ENCODE results near the gene CFAP299.

Gene CFAP299

DNA sequence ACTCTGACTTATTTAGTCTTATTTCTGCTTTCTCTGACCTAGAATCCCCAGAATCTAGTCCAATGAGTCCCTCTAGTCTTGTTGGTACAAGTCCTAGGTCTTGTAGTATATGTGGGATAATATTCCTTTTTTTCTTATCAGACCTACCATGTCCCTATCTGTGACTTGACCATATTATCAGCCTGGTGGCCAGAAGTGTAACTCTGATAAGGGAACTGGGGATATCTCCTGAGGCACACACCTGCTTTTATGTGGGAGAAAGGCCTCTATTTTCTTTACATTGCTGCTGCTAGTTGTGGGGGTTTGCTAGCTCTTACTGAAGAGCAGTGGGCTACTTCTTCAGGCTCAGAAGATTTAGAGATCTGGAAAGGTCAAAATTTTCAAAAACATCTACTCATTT lies 38.6 kb downstream of the CFAP299 start:
- no peaks in the 10 kb centered on the region for H3K4me1 ChIP-seq (ENCODE audit: low read length)
- TF ChIP-seq CTCF (IDR thresholded peaks at IDR 0.05; ENCODE audit: low read depth, low read length) (no peak), EZH2phosphoT487 (IDR thresholded peaks at IDR 0.05; ENCODE audit: low read depth) (no peak)
- no peaks in the 10 kb centered on the region for H3K36me3 ChIP-seq (replicated peaks; ENCODE audit: low read depth, low read length)
- H2AFZ ChIP-seq (ENCODE audit: low read depth, low read length): no peak overlapping the region
- no peaks in the 10 kb centered on the region for H3K27me3 ChIP-seq (ENCODE audit: low read depth, low read length)
- no peak overlapping the region for H3K4me2 ChIP-seq (ENCODE audit: low read length)
- H4K20me1 ChIP-seq (ENCODE audit: insufficient read depth, low read length): no peaks in the 10 kb centered on the region
- H3K79me2 ChIP-seq (ENCODE audit: low read length): no peaks in the 10 kb centered on the region
- no peak overlapping the region for H3K27ac ChIP-seq (ENCODE audit: low read length)
- H3K4me3 ChIP-seq (ENCODE audit: low read length): no peak overlapping the region
- no peak overlapping the region for H3K9ac ChIP-seq (ENCODE audit: low read length)
- no peaks in the 10 kb centered on the region for H3K9me3 ChIP-seq (ENCODE audit: insufficient read depth, low read length)

- Histone ChIP-seq H3K36me3 (replicated peaks; ENCODE audit: low read depth, low read length) (no peaks in the 10 kb centered on the region), H3K27me3 (ENCODE audit: low read depth, low read length) (no peaks in the 10 kb centered on the region), H3K79me2 (ENCODE audit: low read length) (no peaks in the 10 kb centered on the region), H3K9ac (ENCODE audit: low read length) (no peak overlapping the region), H2AFZ (ENCODE audit: low read depth, low read length) (no peak overlapping the region), H3K4me3 (ENCODE audit: low read length) (no peak overlapping the region), H3K4me2 (ENCODE audit: low read length) (no peak overlapping the region), H3K4me1 (ENCODE audit: low read length) (peaks cover 10% of the 10 kb centered on the region), H3K27ac (ENCODE audit: low read length) (no peak overlapping the region), H3K9me3 (ENCODE audit: insufficient read depth, low read length) (peaks cover 10% of the 10 kb centered on the region), H4K20me1 (ENCODE audit: insufficient read depth, low read length) (no peaks in the 10 kb centered on the region)
- TF ChIP-seq EZH2phosphoT487 (IDR thresholded peaks at IDR 0.05; ENCODE audit: low read depth) (no peak), CTCF (IDR thresholded peaks at IDR 0.05; ENCODE audit: low read depth, low read length) (no peak)
Observed at GRCh38 chr4:80382090-80382832, 46.7 kb downstream of the CFAP299 start.

- Histone ChIP-seq H3K27ac (ENCODE audit: low read length) (no peak overlapping the region), H3K27me3 (ENCODE audit: low read depth, low read length) (no peaks in the 10 kb centered on the region), H3K4me2 (ENCODE audit: low read length) (no peak overlapping the region), H3K36me3 (replicated peaks; ENCODE audit: low read depth, low read length) (no peaks in the 10 kb centered on the region), H3K4me1 (ENCODE audit: low read length) (peaks cover 10% of the 10 kb centered on the region), H3K79me2 (ENCODE audit: low read length) (no peaks in the 10 kb centered on the region), H3K4me3 (ENCODE audit: low read length) (no peak overlapping the region), H2AFZ (ENCODE audit: low read depth, low read length) (no peak overlapping the region), H3K9ac (ENCODE audit: low read length) (no peak overlapping the region), H3K9me3 (ENCODE audit: insufficient read depth, low read length) (peaks cover 10% of the 10 kb centered on the region), H4K20me1 (ENCODE audit: insufficient read depth, low read length) (no peaks in the 10 kb centered on the region)
- TF ChIP-seq CTCF (IDR thresholded peaks at IDR 0.05; ENCODE audit: low read depth, low read length): no peak
- no peak for TF ChIP-seq EZH2phosphoT487 (IDR thresholded peaks at IDR 0.05; ENCODE audit: low read depth)
Observed at GRCh38 chr4:80385397-80386280, 50.1 kb downstream of the CFAP299 start.

- Histone ChIP-seq H3K9ac (ENCODE audit: low read length) (no peak overlapping the region), H3K4me2 (ENCODE audit: low read length) (no peak overlapping the region), H4K20me1 (ENCODE audit: insufficient read depth, low read length) (no peaks in the 10 kb centered on the region), H2AFZ (ENCODE audit: low read depth, low read length) (no peak overlapping the region), H3K9me3 (ENCODE audit: insufficient read depth, low read length) (peaks cover 7% of the 10 kb centered on the region), H3K27ac (ENCODE audit: low read length) (no peak overlapping the region), H3K27me3 (ENCODE audit: low read depth, low read length) (no peaks in the 10 kb centered on the region), H3K36me3 (replicated peaks; ENCODE audit: low read depth, low read length) (no peaks in the 10 kb centered on the region), H3K4me1 (ENCODE audit: low read length) (peaks cover 10% of the 10 kb centered on the region), H3K79me2 (ENCODE audit: low read length) (no peaks in the 10 kb centered on the region), H3K4me3 (ENCODE audit: low read length) (no peak overlapping the region)
- TF ChIP-seq CTCF (IDR thresholded peaks at IDR 0.05; ENCODE audit: low read depth, low read length) (no peak), EZH2phosphoT487 (IDR thresholded peaks at IDR 0.05; ENCODE audit: low read depth) (no peak)
Observed at GRCh38 chr4:80386281-80386886, 50.9 kb downstream of the CFAP299 start.

Data from OCI-LY3 (cell line).